Activated T-cell treated with anti-CD3 and anti-CD28 coated beads for 4 hours (primary cell): ENCODE data around the gene RHOV.
A peak's percentile ranks its signal among the peaks of the same experiment; 100 is the strongest.

Experiments
- DNase-seq: peaks from one replicate; pipeline ENCODE4 v3.0.0-alpha.2; 2020

The RHOV gene, protein sequence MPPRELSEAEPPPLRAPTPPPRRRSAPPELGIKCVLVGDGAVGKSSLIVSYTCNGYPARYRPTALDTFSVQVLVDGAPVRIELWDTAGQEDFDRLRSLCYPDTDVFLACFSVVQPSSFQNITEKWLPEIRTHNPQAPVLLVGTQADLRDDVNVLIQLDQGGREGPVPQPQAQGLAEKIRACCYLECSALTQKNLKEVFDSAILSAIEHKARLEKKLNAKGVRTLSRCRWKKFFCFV

DNA sequence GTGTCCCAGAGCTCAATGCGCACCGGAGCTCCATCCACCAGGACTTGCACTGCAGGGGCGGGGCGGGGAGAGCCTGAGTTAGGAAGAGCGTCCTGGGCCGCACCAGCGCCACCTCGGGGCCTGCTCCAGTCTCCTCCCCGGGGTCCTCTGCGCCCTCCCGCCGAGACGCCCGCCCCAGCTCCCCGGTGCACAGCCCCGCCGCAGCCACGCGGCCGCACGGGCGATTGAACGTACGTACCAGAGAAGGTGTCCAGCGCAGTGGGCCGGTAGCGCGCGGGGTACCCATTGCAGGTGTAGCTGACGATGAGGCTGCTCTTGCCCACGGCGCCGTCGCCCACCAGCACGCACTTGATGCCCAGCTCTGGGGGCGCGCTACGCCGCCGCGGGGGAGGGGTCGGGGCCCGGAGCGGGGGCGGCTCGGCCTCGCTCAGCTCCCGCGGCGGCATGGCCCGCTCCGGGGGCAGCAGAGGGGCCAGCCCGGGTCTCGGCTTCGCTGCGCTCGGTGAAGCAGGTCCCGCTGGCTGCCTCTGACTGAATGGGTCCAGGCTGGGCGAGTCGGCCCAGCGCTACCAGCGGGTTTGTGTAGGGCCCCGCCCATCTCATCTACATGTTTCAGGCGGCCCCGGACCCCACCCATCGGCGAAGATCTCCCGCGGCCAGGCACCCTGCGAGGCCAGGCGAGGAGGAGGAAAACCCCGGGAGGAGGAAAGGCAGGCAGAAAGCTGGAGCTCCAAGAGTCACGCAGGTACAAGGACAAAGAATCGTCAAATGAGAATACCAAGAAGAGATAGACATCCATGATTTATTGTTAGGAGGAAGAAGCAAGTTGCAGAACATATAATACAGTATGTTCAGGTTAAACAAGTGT is at the start of gene RHOV:
TSS of gene RHOV (minus strand) at position 541 of the 868 bp plus-strand sequence. CDS start at position 446, 95 bp downstream.
- DNase-seq, result peak; percentile 27

DNA sequence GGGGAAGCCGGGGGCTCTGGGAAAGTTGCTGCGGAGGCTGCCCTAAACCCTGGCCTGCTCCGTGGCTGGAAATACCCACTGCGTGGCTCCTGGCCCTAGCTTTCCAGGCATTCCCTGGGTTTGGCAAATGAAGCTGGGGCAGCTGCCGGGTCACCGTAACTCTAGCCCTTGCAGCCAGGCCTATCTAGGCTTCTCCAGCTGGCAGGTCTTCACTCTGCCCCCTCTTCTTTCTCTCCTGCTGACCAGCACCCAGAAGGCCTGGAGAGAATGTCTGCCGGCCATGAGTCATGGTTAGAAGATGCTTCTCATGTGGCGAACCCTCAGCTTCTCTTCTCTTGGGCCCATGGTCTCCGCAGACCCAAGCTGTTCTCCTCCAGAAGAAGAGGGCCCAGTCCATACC is 49.5 kb upstream of the RHOV start:
- DNase-seq, result no peak

DNA sequence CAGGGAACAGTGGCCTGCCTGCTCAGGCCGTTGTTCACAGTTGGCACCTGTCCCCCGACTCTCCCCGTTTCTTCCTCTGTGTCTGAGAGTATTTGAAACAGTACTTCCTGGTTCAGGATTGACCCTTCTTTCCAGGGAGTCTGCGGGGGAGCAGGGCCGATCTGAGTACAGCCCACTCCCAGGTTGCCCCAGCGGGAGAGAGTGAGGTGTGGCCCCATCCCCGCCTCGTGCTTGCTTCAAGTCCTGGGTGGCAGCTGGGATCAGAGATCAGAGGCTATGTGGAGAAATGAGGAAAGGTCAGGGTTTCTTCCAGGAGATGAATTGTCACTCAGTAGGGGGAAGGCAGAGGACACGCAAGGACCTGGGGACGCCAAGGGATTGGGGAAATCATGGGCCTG is 48.6 kb upstream of the RHOV start:
- DNase-seq, result no peak

DNA sequence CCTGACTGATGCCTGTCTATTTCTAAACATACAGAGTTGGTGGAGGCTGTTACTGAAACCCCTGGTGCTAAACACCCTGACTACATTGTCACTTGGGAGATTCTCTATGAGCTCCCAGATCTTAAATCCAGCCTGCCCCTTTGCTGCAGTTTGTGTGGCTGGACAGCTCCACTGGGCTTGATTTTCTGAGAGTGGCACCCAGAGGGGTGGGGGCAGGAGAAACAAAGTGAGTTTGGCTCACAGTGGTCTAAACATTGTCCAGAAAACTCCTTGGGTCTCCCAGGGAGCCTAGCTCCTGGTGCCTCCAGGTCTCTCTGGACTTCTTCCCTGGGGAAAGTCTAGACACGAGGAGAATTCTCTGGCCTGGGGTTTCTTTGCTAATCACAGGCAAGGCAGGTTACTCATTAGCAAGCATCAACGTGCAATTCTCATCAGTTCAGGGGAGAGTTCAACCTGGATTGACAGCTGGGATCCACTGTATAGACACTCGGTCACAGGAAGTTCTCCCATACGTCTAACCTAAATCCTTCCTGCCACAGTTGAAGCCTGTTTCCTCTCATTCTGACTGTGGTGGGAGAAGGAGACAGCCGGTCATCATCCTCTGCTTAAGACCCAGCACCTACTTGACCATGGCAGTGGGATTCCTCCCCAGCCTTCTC is 48.0 kb upstream of the RHOV start:
- no peak for DNase-seq

DNA sequence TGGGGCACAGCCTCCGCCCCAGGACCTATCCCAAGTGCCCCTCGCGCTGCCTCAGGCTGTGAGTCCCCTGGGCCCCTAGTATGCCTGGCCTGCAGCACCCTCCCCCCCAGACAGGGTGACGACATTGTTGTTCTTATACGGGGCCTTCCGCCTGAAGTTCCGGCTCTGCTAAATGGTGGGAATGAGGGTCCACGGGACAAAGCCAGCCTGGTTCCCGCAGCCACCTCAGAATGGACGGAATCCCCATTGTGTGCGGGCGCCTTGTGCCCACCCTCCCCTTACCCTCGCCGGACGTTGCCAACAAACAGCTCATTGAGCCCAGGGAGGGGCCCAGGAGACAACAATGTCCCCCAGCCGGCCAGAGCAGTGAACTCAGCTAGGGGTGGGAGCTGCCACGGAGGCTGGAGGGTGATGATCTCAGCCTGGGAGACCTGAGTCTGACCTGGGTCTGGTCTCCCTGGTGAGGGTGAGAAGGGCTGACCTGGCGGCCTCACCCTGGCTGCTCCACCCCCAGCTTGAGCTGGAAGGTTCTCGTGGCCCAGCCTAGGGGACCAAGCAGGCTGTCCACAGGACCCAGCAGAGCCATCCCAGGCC is 44.9 kb upstream of the RHOV start:
- DNase-seq, result no peak

DNA sequence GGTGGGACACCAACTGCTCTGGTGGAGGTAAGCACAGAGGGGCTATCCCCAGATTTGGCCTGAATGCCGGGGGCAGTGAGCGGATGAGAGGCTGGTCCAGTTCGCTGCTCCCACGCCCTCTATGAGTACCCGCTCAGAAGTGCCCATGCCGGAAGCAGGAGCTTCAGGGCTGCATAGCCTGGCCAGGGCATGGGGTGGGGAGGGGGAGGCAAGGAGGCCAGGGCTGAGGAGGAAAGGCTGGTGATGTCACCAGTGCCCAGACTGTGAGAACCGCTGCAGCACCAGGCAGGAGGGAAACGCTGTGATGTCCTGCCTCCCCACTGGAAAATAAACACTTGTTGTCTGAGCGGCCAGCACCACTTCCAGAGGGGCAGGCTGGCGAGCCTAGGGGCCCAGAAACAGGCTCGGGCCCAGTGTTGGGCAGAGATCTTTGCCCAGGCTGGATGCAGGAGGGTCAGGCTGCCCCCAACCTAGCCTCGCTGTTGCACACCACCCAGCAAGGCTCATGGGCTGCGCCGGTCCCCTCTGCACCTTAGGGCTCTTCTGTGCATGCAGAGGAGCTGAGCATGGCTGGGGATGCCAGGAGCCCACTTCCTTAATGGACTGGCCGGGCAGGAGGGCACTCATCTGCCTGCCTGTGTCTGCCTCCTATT is 44.2 kb upstream of the RHOV start:
- DNase-seq, result no peak

DNA sequence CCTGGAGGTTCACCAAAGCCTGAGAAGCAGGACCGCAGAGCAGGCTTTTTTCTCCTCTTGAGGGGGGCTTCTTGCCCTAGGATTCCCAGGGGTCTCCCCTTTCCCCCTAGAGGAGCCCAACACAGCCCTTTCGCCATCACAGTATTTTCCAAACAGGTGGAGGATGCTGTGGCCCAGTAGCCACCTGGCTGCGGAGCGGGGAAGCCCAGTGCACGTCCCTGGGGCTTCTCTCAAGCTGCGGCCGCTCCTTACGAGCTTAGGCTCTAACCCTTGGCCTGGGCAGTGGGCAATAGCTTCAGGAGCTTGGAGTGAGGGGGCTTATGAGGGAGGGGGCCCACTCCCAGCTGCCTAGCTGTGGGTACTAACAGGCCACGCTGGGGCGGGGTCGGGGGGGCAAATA is 43.6 kb upstream of the RHOV start:
- no peak for DNase-seq

DNA sequence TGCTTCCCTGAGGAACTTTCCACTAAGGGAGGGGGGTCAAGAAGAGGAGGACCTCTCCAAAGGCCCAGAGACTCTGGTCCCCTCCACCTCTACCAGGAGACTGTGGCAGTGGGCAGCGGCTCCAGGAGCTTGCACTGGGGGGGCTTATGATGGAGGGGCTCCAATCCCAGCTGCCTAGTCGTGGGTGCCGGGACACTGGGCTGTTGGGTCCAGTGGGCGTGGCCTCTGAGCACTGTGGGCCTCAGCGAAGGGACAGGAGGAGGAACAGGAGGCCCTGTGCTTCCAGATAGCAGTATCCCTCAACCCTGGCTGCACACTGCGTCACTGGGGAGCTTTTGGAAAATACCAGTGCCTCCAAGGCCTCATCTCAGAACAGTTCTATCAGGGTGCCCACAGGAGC is 41.6 kb upstream of the RHOV start:
- DNase-seq, result no peak

DNA sequence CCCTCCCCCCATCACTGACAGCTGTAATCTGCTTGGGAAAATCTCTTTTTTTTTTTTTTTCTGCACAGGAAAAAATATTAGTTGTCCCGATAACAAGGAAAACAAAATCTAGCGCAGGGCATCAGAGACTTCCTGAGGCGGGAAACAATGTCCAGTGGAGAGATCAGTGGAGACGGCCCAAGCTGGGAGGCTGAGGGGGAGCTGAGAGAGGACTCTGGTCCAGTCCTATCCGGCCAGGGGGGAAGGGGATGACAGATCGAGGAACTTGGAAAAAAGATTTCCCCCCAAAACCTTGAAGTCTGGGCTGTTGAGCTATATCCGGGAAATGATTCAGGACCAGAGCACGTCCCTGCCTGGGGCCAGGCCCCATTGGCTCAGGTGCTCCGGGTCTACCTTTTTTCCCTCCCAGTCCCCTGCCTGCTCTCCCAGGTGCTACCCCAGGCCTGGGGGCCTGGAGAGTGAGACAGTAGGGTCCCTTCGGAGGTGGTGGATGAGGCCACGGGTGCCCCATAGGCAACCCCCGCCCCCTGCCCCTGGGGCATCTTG is 41.2 kb upstream of the RHOV start:
- no peak for DNase-seq

DNA sequence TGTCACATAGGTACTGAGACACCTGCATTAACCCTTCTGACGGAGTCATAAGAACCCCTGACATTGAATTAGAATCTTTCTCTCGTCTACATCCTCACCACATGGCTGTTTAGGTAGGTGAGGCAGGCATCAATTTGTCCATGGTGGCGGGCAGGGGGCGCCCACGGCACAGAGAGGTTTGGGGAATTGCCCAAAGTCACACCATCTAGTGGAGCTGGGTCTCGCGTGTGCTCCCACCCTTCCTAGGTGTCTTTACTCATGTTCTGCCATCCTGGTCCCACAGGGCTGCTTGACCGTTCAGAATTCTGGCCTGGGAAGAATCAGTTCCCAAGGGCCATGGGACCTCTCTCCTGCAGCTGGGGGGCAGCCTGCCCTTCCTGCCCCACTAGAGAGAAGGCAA is 40.5 kb upstream of the RHOV start:
- no peak for DNase-seq

DNA sequence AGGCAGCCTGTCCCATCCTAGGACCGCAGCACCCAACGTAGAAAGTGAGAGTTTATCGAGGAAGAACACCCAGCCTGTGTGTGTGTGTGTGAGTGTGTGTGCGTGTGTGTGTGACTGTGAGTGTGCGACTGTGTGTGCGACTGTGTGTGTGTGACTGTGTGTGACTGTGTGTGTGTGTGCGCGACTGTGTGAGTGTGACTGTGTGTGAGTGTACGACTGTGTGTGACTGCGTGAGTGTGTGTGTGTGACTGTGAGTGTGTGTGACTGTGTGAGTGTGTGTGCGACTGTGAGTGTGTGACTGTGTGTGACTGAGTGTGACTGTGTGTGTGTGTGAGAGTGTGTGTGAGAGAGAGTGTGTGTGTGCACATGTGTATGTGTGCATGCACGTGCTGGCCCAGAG is 40.0 kb upstream of the RHOV start:
- DNase-seq, result no peak

DNA sequence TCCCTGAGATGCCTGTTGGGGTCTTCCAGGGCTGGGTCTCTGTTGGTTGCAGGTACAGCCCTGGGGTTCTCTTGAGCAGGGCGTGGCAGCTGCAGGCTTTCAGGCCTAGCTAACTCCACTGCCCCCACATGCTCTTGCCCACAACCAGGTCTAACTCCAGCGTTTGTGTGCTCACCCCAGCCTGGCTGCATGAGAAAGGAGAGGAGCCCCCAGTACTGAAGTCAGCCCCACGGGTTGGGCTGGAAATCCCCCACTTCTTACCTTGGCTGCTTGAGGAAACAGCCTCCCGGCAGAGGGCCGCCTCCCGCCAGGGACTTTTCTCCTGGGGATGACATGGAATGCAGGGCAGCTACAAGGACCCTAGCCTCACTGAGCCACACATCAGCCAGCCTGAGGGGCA is 38.4 kb upstream of the RHOV start:
- DNase-seq, result no peak

DNA sequence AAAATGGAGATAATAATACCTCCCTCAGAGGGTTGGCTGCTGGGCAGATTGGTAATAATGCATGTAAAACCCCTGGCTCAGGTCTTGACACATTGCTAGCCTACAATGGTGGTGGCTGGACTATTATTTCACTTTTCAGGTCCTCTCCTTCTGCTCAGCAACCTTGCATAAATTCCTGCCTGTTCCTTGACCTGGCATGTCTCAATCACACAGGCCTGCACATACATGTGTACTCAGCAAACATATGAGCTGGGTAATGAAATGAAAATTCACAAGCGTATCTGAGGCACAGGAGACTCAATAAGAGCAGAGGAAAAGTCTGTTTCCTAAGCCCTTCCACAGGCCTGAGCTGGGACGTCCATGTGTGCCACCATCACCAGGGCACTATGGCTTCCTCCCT is 37.7 kb upstream of the RHOV start:
- no peak for DNase-seq

DNA sequence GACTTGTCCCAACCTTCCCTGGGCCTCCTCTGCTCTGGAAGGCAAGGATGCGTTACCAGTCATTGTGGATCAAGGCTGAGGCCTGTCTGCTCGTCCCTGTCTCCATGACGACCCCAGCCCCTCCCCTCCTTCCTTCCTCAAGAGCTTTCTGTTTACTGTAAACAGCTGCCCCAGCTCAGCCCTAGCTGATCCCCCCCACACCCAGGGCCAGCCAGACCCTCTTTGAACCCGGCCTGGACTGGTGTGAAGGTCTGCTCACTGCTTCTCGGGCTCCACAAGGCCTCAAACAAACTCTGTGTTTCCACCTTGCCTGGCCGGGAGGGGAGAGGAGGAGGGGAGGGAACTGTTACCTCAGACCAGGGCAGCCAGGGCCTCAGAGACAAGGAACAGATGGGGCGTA is 37.1 kb upstream of the RHOV start:
- DNase-seq, result no peak

DNA sequence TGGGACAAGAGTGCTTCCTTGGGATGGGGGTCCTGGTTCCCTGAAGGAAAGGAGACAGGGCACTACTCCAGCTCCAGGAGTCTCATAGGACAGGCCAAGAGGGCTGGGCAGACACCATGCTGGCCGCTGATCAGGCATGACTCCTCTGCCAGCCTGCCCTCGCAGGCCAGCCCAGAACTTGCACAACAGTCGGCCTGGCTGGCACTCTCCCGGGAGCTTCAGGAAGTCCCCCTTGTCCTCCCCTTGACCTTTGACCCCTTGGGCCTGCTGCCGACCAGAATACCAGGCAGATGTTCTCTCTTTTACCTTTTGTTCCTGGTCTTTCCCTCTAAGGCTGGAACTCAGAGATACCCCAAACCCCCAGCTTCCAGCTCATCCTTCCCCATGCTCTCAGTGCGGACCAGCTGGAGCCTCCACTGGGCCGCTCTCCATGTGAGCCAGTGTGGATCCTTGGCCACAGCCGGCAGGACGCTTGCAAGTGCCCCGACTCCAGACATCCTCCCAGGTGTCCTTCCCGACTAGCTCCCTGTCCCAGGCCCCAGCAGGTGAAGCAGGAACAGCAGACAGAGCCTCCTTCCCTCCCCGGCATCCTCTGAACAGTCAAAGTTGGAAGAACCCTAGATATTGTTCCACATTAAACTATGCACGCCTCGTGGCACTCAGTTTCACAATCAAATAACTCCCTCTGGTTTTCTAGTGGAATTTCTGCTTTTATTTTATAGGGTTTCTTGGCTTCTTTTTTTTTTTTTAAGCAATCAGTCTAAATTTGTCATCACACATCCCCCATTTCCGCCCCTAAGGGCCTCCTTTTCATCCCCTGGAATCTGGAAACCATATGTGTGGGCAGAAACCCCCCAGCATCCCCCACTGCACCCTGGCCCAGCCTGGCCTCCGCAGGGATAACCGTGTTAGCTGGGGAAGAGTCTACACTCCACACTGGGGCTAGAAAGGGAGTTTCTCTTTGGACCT is 35.9 kb upstream of the RHOV start:
- no peak for DNase-seq

DNA sequence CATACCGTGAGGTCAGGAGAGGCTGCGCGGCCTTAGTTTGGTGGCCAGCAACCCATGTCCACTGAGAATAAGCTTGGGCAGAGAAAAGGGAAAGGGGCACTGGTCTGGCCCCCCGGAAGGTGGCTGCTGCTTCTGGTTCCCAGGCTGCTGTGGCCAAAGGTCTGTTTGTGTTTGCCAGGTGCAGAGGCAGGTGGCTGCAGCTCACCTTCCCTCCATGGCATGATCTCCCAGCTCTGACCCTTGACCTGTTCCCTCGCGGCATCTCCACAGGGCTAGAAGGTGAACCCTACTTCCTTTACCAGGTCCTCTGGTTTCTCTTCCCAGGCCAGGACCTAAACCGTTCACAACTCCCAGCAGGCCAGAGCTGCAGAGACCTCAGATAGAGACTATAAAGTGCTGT is 34.1 kb upstream of the RHOV start:
- no peak for DNase-seq

DNA sequence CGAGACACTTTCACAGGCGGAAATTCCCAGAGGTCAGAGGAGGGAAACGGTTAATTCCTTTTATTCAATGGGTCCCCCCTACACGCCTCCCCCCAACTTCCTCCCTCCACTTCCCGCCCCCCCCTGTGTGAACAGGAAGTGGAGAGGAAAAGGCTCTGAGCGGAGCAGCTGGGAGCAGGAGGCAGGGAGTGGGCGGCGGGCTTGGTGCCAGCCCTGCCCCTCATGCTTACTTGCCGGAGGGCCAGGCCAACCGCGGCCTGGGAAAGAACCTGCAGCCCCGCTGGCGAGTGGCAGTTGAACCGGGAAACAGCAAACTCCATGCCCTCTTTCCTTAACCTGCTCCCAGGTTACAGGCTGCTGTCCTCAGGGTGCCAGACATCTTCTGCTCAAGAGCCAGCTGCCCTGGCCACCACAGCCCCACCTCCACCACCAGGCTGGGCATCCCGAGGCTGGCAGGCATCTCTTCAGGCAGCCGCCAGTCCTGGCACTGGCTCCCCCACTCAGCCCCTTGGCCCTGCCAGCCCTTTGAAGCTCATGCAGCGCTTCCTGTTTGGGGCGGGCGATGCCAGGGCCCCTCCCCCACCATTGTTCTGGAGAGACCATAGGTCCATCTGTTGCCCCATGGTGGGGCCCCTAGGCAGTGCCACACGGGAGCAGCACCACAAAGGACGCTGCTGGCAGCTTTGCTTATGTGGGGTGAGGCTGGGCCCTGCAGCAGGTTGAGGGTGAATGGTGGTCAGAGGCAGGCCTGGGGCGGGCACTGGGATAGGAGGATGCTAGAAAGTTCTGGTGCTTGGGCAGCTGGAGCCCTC is 33.2 kb upstream of the RHOV start:
- DNase-seq, result no peak

DNA sequence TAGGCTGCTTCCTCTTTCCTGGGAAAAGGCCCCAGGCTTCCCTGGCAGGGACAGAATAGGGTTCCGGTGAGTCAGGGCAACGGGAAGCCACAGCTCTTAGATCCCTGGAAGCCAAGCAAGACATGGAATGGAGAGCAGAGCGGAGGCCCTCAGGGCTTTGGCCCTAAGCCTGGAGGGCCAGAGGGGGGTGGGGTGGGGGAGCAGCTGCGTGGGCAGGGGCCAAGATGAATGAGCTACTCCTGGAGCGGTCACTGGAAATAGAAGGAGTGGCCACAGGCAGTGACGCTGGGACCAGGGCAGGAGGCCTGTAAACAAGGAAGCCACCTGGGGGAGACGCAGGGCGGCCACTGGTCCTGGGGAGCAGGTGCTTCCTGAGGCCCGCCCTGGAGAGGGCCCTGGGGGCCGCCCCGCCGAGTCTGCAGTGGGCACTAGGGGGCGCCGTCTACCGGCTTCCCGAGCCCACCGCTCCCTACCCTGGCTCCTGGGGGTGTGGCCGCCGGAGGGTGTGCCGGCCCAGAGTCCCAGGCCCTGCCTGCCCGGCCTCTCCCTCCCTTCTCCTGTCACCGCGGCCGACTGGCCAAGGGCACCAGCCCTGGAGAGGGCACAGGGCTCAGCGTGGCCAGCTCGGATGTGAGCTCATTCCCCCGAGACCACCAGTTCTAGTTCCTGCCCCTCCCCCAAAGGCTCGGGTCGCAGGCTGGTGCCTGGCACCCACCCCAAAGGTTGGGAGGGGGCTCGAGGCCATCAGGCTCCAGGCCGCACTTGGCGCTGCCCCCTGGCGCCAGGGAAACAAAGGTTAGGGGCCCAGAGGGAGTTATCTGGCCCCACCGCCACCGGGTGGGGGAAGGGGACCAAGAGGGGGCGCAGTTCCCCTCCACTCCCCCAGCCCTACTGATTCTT is 32.3 kb upstream of the RHOV start:
- DNase-seq, result peak; percentile 68

DNA sequence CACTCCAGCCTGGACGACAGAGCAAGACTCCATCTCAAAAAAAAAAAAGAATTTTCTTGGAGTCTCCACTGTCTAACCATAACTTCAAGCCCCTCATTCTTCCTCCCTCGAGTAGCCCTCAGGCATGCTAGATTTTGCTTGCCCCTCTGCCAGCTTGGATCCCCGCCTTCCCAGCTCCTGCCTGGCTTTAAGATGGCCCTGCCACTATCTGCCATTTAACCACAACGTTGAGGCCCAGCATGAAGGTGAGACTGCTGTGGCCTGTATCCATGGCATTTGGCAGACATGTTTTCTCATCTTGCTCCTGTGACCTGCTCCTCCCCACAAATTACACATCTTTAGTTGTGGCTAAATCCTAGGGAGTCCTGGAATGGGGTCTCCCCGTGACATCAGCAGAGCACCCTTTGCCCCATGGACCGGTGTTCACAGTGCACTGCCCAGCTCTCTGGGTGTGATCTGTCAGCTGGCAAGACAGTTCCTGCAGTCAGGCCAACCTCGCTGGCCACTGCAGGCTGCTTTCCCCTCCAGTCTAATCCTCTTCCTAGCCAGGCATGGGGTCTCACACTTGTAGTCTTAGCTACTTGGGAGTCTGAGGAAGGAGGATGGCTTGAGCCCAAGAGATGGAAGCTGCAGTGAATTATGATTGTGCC is 30.6 kb upstream of the RHOV start:
- no peak for DNase-seq
